Body of pancreas (tissue), 4 donors: ENCODE results near the gene TPMT.

Experiments used
- CTCF ChIP-seq, 7 experiments: fragments of 450-650 bp in 4 of 7; fragments of 200-600 bp in 3 of 7; sonication (generic) in 3 of 7; IDR thresholded peaks; one replicate each; pipeline ENCODE4 v1.5.1; 2016 to 2019; ENCODE audit warnings: antibody characterized with exemption in 7 of 7
- POLR2A ChIP-seq, 3 donors: fragments of 450-650 bp; IDR thresholded peaks; one replicate each; pipeline ENCODE4 v1.6.1; 2016; ENCODE audit warnings: antibody characterized with exemption in 3 of 3, mild to moderate bottlenecking in 2 of 3

- TF ChIP-seq CTCF (IDR thresholded peaks at IDR 0.05) (no peak), POLR2A (IDR thresholded peaks at IDR 0.05) (no peak)
These were observed 35.6 kb downstream of the TPMT start for GRCh38 chr6:18119236-18119635.
